Measurements from ENCODE around the gene ACTMAP.
"Not testable (repeated sequence)": the region's sequence is repeated elsewhere in the genome, so short reads cannot be mapped to it uniquely, and the experiment has no call there.

Gene ACTMAP

DNA sequence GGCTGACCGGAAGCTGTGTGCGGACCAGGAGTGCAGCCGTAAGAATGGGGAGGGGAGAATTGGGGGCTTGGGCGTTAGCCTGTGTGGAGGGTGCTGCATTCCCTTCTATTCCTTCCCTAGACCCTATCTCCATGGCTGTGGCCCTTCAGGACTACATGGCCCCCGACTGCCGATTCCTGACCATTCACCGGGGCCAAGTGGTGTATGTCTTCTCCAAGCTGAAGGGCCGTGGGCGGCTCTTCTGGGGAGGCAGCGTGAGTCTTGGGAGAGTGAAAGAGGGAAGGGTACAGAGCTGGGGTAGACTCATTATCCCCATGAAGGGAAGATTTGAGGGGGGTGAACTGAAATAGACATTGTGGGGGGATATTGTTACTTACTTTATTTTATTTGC, 25.4 kb upstream of the ACTMAP start:
- DNase-seq, result no peak

DNA sequence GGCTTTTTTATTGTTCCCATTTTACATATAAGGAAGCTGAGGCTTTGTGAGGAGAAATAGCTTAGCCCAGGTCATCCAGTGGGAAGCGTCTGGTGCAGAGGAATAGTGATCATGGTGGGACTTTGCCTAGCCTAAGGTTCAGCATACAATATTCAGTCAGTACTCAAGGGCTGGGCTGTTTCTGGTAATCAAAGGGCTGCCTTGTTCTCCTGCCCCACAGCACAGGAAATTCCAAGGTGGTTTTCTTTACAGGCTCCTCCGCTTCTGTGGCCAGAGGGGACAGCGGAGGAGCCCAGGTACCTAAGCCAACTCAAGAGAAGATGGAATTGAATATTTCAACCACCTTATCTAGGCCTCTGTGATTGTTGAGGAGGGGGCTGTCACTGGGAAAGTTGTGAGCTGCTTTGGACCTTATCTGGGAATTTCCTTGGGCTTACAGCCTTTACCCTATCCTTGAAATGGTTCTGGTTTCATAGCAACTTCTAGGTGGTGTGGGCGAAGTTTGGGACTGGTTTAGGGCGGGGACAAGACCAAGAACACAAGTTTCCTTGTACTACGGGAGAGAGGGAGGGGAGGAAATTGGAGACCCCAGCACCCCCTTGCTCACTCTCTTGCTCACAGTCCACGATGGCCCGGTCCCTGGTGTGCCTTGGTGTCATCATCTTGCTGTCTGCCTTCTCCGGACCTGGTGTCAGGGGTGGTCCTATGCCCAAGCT, 24.8 kb upstream of the ACTMAP start, which contains the start of gene MIA:
Gene MIA, plus strand, starts transcription at position 606 of the 716 bp plus-strand sequence. Its CDS starts 22 bp downstream, at position 628.
- no peak for DNase-seq

DNA sequence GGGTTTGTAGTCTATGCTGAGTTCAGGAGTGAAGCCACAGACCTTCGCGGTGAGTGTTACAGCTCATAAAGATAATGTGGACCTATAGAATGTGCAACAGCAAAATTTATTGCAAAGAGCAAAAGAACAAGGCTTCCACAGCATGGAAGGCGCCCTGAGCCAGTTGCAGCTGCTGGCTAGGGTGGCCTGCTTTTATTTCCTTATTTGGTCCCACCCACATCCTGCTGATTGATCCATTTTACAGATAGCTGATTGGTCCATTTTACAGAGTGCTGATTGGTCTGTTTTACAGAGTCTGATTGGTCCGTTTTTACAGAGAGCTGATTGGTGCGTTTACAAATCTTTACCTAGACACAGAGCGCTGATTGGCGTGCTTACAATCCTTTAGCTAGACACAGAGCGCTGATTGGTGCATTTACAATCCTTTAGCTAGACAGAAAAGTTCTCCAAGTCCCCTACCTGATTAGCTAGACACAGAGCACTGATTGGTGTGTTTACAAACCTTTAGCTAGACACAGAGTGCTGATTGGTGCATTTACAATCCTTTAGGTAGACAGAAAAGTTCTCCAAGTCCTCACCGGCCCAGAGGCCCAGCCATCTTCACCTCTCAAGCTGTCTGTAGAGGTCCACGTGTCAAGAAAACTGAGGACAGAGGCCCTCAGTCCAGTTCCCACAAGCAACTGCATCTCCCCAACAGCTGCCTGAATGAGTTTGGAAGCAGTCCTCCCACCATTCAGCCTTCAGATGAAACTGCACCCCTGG, 21.0 kb upstream of the ACTMAP start:
- peak; percentile 27 for DNase-seq

DNA sequence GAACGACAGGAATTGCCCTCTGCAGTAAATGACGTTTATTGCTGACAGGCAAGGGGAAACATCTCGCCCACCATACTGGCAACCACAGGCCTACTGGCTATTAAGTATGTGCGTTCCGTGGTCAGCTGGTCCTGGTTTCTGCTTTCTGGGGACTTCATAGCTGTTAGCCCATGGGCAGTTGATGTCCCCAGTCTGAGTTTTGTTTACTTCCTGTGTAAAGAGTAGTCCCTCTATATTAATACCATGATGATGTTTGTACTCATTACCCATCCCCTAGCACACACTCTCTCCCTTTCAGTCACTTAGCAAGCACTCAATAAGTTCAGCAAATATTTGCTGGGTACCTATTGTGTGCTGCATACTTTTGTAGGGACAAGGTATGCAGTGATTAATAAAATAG, 18.6 kb upstream of the ACTMAP start:
- no peak for DNase-seq

DNA sequence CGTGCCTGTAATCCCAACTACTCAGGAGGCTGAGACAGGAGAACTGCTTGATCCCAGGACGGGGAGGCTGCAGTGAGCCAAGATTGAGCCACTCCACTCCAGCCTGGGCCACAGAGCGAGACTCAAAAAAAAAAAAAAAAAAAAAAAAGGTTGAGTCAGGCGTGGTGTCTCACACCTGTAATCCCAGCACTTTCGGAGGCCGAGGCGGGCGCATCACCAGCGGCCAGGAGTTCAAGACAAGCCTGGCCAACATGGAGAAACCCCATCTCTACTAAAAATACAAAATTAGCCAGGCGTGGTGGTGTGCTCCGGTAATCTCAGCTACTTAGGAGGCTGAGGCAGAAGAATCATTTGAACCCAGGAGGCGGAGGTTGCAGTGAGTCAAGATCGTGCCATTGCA, 16.1 kb upstream of the ACTMAP start:
- DNase-seq, result not testable (repeated sequence)

DNA sequence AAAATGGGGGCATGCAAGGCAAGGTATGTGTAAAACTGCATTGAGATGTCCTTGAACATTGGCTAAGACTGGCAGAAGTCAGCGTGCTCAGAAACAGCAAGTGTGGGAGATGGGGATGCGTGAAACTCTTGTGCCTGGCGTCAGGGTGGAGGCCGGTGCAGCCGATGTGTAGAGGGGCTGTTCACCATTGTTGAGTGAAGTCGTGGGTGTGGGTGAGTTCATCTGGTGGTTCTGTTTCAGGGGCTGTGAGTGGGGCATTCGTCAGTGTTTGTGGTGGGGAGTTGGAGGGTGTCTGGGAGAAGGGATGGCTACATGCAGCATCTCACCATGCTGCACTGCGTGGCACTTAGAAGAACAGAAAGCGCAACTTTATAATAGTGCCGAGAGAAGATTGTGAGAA, 13.7 kb upstream of the ACTMAP start:
- DNase-seq, result no peak

DNA sequence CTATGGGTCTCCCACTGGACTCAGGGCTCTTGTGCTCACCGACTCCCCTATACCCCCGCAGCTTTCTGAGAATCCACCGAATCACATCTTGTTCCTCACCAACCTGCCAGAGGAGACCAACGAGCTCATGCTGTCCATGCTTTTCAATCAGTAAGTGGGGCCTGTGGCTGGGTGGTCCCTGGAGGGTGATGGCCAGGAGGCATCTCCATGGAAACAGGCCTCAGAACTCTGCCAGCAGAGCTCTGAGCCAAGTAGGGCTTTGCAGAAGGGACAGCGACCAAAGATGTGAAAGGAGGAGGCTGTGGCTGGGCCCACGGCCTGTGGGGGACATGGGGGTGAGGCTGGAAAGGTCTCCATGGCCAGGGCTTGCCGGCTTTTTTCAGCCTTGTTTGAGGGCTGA, 13.2 kb upstream of the ACTMAP start:
- DNase-seq, result no peak

DNA sequence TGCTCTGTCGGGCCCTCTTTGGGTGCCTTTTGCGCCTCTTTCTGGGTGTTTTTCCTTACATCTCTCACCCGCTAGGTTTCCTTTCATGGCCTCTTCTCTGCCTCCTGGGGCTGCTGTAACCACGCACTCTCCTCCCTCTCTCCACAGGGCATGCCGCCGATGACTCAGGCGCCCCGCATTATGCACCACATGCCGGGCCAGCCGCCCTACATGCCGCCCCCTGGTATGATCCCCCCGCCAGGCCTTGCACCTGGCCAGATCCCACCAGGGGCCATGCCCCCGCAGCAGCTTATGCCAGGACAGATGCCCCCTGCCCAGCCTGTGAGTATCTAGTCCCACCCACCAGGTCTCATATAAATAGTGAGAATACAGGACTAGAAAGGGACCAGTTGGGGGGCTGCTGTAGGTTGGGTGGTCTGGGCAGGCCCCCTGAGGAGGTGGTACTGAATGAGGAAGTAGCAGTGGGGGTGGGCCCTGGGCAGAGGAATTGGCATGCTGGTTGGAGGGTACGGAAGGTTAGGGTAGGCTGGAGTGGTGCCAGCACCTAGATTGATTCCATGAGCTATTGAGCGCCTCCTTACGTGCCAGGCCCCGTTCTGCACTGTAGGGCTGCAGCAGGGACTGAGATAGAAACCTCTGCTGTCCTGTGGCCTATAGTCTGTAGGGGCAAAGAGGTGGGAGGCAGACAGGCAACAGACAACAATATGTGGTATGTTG, 12.6 kb upstream of the ACTMAP start:
- no peak for DNase-seq

DNA sequence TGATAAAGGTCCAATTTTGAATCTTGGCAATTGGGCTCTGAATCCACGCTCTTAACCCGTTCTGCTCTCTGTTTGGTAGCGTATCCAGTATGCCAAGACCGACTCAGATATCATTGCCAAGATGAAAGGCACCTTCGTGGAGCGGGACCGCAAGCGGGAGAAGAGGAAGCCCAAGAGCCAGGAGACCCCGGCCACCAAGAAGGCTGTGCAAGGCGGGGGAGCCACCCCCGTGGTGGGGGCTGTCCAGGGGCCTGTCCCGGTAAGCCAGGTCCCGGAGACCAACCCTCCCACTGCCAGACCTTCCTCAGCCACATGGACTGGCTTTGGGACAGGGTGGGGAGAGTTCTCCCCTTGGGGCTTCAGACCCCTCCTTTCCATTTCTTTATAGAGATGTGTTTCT, 9.1 kb upstream of the ACTMAP start:
- no peak for DNase-seq

DNA sequence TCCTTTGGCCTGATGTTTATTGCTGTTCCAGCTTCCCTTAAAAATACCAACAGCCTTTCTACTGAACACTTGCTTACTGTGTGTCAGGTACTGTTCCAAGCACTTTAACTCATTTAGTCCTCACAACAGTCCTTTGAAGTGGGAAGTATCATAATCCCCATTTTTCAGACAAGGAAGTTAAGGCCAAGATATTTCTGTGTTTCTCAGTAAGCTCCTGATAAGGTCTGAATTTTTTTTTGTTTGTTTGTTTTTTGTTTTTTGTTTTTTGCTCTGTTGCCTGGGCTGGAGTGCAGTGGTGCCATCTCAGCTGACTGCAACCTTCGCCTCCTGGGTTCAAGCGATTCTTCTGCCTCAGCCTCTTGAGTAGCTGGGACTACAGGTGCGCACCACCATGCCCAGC, 8.2 kb upstream of the ACTMAP start:
- DNase-seq, result no peak

DNA sequence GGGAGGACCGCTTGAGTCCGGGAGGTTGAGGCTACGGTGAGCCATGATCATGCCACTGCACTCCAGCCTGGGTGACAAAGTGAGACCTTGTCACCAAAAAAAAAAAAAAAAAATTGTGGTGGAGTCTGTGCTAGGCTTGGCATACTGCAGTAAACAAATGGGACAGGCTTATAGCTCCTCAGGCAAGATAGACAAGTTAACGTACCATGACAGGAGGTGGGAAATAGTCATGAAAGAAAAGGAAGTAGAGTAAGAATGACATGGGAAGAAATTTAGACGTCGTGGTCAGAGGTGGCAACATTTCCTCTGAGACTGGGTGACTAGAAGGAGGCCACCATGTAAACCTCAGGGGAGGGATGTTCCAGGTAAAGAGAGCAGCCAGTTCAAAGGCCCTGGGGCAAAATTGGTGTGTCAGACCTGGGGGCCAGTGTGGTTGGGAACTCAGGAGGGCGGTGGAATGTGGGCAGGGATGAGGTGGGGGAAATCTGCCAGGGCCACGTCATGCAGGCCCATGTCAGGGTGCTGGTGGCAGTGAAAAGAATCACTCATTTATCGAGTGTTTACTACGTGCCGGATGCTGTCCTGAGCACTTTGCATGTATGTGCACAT, 6.3 kb upstream of the ACTMAP start:
- peak; percentile 42 for DNase-seq

DNA sequence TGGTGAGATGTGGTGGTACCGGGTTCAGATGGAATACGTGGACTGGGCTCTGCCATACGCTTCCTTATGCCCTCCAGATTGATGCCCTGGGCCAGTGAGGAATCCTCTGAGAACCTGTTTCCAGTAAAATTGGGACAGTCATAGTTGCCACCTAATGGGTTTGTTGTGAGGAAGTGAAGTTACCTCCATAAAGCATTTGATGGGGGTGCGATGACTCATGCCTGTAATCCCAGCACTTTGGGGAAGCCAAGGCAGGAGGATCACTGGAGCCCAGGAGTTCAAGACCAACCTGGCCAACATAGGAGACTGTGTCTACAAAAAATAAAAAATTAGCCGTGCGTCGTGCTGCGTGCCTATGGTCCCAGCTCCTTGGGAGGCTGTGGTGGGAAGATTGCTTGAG, 5.5 kb upstream of the ACTMAP start:
- DNase-seq, result no peak

DNA sequence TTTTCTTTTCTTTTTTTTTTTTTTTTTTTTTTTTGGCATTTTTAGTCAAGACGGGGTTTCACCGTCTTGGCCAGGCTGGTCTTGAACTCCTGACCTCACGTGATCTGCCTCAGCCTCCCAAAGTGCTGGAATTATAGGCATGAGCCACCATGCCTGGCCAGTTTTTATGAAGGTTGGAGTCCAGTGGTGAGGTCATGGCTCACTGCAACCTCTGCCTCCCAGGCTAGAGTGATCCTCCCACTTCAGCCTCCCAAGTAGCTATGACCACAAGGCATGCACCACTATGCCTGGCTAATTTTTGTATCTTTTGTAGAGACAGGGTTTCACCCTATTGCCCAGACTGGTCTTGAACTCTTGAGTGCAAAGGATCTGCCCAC, 5.0 kb upstream of the ACTMAP start:
- DNase-seq, result no peak

DNA sequence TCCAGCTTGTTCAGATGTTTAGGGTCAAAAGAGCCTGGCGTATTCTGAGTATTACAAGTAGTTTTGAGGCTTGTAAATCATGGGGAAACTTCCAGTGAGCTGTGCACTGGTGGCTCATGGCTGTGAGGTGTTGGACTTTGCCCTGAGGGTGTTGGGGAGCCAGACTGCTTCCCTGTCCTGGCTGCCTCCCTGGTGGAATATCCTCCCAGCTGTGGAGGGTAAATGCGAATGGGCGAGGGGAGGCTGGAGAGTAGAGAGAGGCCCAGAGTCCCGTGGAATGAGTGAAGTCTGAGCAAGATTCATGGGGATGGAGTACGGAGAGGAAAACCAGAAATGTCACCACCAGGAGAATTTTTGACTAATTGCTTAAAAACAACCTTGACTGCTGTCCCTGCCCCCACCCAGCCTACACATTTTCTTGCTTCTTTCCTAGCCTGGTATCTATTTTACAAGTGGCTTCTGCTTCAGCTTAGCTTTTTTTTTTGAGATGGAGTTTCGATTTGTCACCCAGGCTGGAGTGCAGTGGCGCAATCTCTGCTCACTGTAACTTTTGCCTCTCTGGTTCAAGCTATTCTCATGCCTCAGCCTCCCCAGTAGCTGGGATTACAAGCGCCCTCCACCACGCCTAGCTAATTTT, 4.5 kb upstream of the ACTMAP start:
- DNase-seq, result peak; percentile 78

DNA sequence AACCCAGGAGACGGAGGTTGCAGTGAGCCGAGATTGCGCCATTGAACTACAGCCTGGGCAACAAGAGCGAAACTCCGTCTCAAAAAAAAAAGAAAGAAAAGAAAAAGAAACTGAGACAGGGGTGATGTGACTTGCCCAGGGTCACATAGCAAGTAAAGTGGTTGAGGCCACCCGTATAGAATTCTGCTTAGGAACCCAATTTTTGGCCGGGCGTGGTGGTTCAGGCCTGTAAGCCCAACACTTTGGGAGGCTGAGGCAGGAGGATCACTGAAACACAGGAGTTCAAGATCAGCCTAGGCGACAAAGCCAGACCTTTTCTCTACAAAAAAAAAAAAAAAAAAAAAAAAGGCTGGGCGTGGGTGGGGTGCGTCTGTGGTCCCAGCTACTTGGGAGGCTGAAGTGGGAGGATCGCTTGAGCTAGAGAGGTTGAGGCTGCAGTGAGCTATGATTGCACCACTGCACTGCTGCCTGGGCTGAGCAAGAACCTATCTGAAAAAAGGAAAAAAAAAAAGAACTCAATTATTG, 2.0 kb upstream of the ACTMAP start:
- peak; percentile 31 for DNase-seq

DNA sequence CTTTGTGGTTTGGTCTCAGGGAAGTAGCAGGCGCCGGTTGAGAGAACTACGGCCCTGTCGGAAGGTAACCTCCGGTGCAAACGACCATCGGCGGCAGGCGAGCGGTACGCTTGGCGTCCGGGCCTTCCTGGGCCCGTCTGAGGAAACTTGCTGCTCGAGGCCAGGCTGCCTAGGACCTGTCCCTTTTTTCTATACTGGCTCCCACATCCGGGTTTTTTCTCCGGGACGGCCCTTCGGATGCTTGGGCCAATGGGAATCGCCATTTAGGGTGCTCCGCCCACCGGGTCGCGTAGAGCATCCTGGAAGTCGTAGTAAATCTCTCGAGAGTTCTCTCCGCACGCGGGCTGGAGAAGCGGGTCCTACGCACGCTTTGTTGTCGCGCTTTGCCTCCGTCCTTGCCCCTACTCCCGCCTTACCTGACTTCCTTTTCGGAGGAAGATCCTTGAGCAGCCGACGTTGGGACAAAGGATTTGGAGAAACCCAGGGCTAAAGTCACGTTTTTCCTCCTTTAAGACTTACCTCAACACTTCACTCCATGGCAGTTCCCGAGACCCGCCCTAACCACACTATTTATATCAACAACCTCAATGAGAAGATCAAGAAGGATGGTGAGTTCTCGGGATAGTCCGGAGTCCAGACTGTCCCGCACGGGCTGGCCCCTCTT, 729 bp upstream of the ACTMAP start, which contains the start of gene SNRPA:
Gene SNRPA, plus strand, starts transcription at position 330 of the 664 bp plus-strand sequence. Its CDS starts 206 bp downstream, at position 536.
- peak; percentile 98 for DNase-seq

DNA sequence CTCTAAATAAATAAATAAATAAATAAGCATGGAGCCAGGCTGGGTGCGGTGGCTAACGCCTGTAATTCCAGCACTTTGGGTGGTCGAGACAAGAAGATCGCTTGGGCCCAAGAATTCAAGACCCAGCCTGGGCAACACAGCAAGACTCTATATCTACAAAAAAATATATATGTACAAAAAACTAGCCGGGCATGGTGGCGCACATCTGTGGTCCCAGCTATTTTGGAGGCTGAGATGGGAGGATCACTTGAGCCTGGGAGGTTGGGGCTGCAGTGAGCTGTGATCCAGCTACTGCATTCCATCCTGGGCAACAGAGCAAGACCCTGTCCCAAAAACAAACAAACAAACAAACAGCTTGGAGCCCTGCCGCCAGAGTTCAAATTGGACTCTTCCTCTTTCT, 2.7 kb downstream of the ACTMAP start:
- DNase-seq, result no peak

DNA sequence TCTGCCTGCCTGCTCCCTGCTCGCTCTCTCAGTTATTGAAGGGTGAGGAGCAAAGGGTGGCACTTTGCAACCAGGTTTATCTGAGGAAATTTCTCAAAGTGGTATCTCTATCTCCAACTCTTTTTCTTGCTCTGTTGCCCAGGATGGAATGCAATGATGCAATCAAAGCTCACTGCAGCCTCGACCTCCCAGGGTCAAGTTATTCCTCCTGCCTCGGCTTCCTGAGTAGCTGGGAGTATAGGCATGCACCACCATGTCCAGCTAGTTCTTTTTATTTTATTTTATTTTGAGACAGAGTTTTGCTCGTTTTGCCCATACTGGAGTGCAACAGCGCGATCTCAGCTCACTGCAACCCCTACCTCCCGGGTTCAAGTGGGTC, 4.9 kb downstream of the ACTMAP start:
- DNase-seq, result no peak

DNA sequence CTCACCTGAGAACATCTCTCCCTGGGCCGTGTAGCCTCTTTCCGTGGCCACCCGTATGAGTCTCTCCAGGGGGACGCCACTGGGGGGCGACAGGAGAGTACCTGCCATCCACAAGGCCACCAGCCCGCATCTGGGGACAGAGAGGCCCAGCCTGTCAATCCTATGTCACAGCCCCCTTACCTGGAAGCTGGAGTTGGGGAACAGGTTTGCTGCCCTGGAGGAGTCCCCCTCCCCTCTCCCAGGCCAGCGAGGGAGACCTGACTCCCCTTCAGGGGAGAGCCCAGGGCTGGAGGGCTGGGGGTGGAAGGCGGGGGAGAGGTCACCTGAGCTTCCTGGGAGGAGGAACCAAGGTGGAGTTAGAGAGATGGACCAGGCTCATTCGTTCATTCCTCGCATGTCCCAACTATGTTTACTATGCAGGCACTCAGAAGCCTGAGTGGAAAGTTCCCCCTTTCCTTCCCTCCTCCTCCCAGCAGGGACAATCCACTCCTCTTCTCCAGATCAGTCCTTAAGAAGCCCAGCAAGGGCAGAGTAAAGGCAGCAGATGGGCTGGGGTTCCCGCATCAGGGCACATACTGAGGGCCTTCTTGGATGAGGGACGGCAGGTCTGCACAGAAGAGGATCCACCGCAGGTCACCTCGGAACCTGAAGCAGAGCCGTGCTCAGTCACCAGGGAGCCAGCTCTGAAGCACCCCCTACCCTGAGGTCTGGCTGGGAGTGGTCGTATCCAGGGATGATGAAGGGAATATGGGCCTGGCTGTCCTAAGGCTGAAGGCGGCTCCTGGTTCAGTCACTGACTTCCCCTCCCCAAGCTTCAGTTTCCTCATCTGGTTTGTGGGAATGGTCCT, 5.5 kb downstream of the ACTMAP start:
- peak; percentile 33 for DNase-seq

DNA sequence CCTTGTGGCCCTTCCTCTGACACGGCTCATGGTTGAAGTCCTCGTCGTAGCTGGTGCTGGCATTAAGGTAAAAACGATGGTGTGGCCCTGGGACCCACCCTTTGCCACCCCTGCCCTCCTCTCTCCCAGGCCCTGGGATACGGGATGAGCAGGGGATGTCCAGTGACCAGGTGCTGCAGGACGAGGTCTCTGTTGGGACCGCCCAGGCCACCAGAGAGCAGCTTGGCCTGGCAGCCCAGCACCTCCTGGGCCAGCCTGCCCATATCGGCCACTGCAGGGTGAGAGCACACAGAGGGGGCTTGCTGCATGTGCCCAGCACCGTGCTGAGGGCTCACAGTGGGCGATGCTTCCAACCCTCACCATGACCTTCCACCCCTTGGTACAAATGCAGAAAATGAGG, 6.4 kb downstream of the ACTMAP start:
- DNase-seq, result no peak

DNA sequence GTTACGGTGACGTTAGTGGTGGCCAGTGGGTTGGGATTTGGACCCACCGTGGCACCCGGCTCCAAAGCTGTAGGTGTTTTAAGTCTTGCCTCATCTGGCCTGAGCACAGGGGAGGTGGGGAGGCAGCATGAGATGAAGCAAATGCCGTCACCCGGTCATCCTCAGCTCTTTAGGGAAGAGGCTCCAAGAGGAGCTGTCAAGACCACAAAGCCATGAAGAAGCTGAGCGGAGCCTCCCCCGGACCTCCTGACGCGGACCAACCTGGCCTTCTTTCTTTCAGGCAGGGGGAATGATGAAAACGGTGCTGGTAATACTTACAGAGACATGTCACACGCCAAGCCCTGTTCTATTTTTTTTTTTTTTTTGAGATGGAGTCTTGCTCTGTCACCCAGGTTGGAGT, 7.4 kb downstream of the ACTMAP start:
- DNase-seq, result no peak
